Neural crest cell (in vitro differentiated cells): ENCODE data around the gene GTSE1. TPM values are rescaled to one million over a fixed set of nuclear protein-coding genes. Genes with fewer than 3 reads are reported as not detected.

Experiments
- DNase-seq: peaks from one replicate; pipeline ENCODE4 v3.0.0; 2021; ENCODE audit warnings: low read depth, mixed read lengths, low spot score
- H3K27ac Mint-ChIP-seq: one replicate; pipeline ENCODE4 v1.8.0; 2021; ENCODE audit warnings: mild to moderate bottlenecking, mixed read lengths; ENCODE audit not compliant: unreplicated experiment
- H3K27me3 Mint-ChIP-seq: 2 replicates; pipeline ENCODE4 v1.8.0; 2021; ENCODE audit warnings: low read depth, mild to moderate bottlenecking, mixed read lengths
- H3K36me3 Mint-ChIP-seq: 2 replicates; pipeline ENCODE4 v1.8.0; 2021; ENCODE audit warnings: low read depth, mild to moderate bottlenecking, mixed read lengths
- H3K4me1 Mint-ChIP-seq: 2 replicates; pipeline ENCODE4 v1.8.0; 2021; ENCODE audit warnings: mixed read lengths
- H3K4me3 Mint-ChIP-seq: one replicate; pipeline ENCODE4 v1.8.0; 2021; ENCODE audit warnings: mild to moderate bottlenecking, mixed read lengths
- H3K9me3 Mint-ChIP-seq: 2 replicates; pipeline ENCODE4 v1.8.0; 2021; ENCODE audit warnings: mixed read lengths
- CTCF ChIP-seq: fragments of 200-600 bp; sonication (generic); conservative IDR thresholded peaks from 2 replicates; pipeline ENCODE4 v1.5.0; 2021; ENCODE audit warnings: antibody characterized with exemption, mild to moderate bottlenecking
- long read RNA-seq: library from polyadenylated mRNA; unstranded; transcript quantifications from one replicate; pipeline ENCODE4 v2.0.0, GENCODE V29; 2020
- total RNA-seq: library from RNA; stranded (reverse); gene quantifications from 2 replicates; pipeline ENCODE4 v1.2.1, GENCODE V29; 2021

GTSE1 gene
- 67.6 and 69.2 TPM in 2 replicates for total RNA-seq
- long read RNA-seq, partial matches to known transcripts, result 7 of 16 reads
- long read RNA-seq, other reads (novel, unspliced or antisense), result 6 of 16 reads

DNA sequence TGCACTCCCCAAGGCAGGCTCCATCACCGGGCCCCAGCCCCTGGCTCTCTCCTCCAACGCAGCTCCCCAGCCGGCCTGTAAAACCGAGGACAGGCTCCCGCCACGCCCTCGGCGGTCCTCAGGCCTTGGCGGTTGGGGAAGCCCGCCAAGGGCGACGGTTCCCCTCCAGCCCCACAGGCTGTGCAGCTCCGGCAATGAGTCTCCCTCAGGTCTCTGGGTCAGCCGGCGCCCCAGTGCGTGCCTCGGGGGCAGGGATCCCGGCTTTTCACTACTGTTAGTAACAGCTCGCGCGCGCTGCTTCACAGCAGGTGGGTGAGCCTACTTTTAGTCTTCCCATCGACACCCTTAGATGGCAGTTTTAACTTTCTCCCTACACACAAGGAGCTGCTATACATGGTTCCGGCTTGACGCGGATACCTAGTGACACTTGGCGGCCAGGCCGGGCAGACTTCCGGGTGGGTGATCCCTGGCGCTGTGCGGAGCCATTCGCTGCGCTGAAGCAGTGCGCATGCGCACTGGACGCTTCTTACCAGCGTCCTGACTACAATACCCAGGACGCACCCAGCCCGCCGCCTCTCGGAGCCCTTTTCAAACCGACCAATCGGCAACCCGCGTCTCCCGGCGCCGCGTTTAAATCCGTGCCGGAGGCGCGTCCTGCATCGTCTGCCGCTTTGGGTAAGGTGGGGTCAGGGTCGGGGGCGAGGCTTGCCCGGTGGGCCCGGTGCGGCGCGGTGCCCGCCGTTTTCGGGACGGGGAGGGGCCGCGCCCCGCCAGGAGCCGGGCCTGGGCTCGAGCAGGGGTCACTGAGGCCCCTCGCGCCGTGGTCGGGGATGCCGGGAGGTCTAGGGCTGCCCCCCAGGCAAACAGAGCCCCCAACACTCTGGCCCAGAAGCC is at the start of gene GTSE1:
TSS of gene GTSE1 (plus strand) at position 614 of the 894 bp plus-strand sequence. CDS start 531 bp downstream, outside the sequence.
- peak; percentile 92 for DNase-seq
- H3K27ac Mint-ChIP-seq, result peak within 1 kb of the TSS; percentile 63
- H3K4me3 Mint-ChIP-seq, result peak within 1 kb of the TSS; percentile 88
- no peaks in the 10 kb centered on the region for H3K27me3 Mint-ChIP-seq
- no peak for TF ChIP-seq CTCF
- peaks cover 47% of the 10 kb centered on the region for H3K4me1 Mint-ChIP-seq
- no peaks in the 10 kb centered on the region for H3K9me3 Mint-ChIP-seq
- peaks cover 15% of the 10 kb centered on the region for H3K36me3 Mint-ChIP-seq

GRCh38 chr22:46247443-46247975 is 49.2 kb upstream of the GTSE1 start:
- no peaks in the 10 kb centered on the region for H3K36me3 Mint-ChIP-seq
- H3K4me3 Mint-ChIP-seq, result peak overlapping the region; percentile 38
- no peak for TF ChIP-seq CTCF
- no peak overlapping the region for H3K27ac Mint-ChIP-seq
- H3K27me3 Mint-ChIP-seq, result no peaks in the 10 kb centered on the region
- H3K4me1 Mint-ChIP-seq, result peaks cover 25% of the 10 kb centered on the region
- no peaks in the 10 kb centered on the region for H3K9me3 Mint-ChIP-seq
- DNase-seq, result no peak

DNA sequence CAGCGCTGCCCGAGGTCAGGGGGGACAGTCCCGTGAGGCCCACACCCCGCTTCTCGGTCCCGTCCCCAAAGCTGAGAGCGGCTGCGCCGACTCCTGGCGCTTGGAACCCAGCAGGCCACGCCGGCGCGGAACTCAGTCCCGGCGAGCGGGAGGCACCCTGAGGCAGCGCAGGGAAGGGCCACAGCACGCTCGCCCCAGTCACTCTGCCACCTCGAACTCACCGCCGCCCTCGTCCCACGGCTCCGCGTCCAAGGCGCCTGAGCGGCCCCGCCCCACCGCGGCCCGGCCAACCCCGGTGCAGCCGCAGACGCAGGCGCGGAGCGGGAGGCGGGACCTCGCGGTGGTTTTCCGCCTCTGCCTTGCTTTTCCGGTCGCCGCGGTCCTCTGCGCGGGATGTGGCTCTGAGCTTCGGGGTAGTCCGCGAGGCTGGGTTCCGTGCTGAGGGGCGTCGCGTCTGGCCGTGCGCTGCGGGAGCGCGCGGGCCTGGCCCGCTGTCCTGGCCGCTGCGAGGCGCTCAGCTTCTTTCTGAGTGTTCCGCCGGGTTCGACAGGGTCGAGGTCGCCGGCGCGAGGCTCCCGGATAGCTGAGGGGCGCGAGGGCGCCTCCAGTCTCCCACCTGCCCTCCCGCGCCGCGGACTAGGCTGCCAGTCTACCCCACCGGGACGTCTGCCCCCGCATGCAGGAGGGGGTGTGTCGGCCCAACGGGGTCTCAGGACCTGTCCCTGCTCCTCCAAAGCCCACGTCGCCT is 46.5 kb upstream of the GTSE1 start, which contains the start of gene CDPF1:
TSS of gene CDPF1 (minus strand) at position 259 of the 748 bp plus-strand sequence. CDS start 2,009 bp downstream, outside the sequence.
- Mint-ChIP-seq H3K27ac (no peak within 1 kb of the TSS), H3K4me1 (peaks cover 25% of the 10 kb centered on the region), H3K27me3 (no peaks in the 10 kb centered on the region), H3K36me3 (peaks cover 5% of the 10 kb centered on the region), H3K4me3 (peak within 1 kb of the TSS; percentile 78), H3K9me3 (no peaks in the 10 kb centered on the region)
- no peak for TF ChIP-seq CTCF
- DNase-seq, result peak; percentile 82

DNA sequence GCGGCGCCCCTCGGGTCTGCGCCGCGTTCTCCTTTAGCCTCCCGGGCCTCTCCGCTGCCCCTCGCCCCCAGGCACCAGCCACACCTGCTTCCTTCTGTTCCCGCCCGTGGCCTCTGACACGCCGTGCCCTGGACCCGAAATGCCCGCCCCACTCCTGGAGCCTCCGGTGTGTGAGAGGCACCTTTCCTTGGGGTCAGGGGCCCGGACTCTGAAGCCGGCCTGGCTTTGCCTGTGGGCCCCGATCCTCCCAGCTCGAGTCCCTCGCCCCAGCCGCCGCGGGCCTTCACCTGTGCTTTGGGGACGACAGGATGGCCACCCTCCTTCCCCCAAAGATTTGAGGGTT is 45.9 kb upstream of the GTSE1 start:
- H3K27me3 Mint-ChIP-seq, result no peaks in the 10 kb centered on the region
- no peak for DNase-seq
- no peaks in the 10 kb centered on the region for H3K9me3 Mint-ChIP-seq
- no peak for TF ChIP-seq CTCF
- H3K27ac Mint-ChIP-seq, result no peak overlapping the region
- peaks cover 23% of the 10 kb centered on the region for H3K4me1 Mint-ChIP-seq
- H3K36me3 Mint-ChIP-seq, result peaks cover 5% of the 10 kb centered on the region
- H3K4me3 Mint-ChIP-seq, result peak overlapping the region; percentile 78

DNA sequence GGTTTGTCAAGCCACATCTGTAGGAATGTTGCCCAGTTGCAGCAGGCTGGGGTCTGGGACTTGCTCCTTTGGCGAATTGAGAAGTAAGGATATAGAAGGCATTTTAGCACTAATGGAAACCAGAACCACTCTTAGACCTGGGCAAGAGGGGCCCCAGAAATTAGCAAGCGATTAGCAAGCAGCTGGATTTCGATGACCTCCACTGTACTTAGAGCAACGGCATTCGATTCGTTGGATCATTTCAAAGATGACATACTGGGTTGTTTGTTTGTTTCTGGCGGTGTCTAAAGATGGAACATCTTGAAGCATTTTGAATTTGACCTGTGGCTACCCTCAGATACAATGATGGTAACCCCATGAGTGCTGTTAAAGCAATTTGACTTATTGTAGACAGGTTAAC is 45.4 kb upstream of the GTSE1 start:
- Mint-ChIP-seq H3K36me3 (peaks cover 5% of the 10 kb centered on the region), H3K4me1 (peaks cover 20% of the 10 kb centered on the region), H3K4me3 (peak overlapping the region; percentile 78), H3K27ac (no peak overlapping the region), H3K27me3 (no peaks in the 10 kb centered on the region), H3K9me3 (no peaks in the 10 kb centered on the region)
- DNase-seq, result no peak
- no peak for TF ChIP-seq CTCF
